GM12873 (cell line): ENCODE results near the gene PLSCR1.

ENCODE experiments used
- TF ChIP-seq, protein P1 (sequence below): IDR thresholded peaks from 2 replicates; pipeline ENCODE4 v1.5.1; 2012; ENCODE audit warnings: low read depth, mild to moderate bottlenecking, moderate library complexity, low read length, control low read depth; ENCODE audit not compliant: insufficient read depth; ENCODE audit errors: missing control alignments

PLSCR1 gene

DNA sequence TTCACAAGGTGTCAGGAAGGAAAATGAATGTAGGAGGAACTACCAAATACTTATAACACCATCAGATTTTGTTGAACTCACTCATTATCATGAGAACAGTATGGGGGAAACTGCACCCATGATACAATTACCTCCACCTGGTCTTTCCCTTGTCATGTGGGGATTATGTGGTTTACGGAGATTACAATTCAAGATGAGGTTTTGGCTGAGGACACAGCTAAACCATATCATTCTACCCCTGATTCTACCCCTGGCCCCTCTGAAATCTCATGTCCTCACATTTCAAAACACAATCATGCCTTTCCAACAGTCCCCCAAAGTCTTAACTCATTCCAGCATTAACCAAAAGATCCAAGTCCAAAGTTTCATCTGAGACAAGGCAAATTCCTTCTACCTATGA is 17.1 kb upstream of the PLSCR1 start:
- TF ChIP-seq, protein P1, sequence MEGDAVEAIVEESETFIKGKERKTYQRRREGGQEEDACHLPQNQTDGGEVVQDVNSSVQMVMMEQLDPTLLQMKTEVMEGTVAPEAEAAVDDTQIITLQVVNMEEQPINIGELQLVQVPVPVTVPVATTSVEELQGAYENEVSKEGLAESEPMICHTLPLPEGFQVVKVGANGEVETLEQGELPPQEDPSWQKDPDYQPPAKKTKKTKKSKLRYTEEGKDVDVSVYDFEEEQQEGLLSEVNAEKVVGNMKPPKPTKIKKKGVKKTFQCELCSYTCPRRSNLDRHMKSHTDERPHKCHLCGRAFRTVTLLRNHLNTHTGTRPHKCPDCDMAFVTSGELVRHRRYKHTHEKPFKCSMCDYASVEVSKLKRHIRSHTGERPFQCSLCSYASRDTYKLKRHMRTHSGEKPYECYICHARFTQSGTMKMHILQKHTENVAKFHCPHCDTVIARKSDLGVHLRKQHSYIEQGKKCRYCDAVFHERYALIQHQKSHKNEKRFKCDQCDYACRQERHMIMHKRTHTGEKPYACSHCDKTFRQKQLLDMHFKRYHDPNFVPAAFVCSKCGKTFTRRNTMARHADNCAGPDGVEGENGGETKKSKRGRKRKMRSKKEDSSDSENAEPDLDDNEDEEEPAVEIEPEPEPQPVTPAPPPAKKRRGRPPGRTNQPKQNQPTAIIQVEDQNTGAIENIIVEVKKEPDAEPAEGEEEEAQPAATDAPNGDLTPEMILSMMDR: no peak

DNA sequence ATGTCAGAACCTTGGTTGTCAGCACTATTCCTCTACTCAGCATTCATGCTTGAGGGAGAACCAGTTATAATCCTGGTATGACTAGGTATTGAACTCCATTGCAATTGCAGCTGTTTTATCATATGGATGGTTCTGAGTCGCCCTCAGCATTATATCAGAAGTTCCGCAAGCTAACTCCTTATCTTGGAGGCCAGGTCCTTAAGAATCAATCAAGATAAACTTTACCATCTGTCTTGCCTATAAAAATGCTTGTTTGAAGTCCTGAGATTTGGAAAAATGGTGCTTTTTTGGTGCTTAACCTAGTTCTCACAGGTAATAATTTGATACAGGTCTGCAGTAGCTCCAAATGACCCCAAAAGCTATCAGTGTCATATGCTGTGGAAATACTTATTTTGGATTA is 16.3 kb upstream of the PLSCR1 start:
- TF ChIP-seq, protein P1: no peak

DNA sequence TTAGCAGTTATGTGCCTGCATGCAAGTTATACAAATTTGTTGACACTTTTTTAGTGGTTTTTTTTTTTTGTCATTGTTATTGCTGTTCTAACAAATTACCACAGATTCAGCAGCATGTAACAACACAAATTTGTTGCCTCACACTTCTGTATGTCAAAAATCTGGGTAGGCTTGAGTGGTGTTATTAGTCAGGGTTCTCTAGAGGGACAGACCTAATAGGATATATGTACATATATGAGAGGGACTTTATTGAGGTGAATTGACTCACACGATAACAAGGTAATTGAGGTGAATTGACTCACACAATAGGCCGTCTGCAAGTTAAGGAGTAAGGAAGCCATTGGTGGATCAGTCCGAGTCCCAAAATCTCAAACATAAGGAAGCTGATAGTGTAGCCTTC is 15.0 kb upstream of the PLSCR1 start:
- TF ChIP-seq, protein P1: no peak

DNA sequence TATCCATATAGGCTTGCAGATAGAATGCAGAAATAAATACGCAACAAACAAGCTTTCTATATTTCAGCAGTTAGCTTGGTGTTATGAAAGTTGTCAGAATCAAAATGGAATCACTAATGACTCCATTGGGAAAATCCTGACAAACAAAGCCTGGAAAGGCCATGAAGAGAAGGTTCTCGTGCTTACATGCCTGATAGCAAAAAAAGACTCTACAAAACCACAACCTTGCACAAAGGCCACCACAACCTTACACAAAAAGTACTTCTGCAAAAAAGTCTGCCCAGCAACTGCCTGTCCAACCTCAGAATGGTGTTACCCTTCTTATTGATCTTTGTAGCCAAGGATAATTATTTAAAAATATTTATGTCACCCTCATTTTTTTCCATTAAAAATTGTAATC is 14.4 kb upstream of the PLSCR1 start:
- TF ChIP-seq, protein P1: no peak

DNA sequence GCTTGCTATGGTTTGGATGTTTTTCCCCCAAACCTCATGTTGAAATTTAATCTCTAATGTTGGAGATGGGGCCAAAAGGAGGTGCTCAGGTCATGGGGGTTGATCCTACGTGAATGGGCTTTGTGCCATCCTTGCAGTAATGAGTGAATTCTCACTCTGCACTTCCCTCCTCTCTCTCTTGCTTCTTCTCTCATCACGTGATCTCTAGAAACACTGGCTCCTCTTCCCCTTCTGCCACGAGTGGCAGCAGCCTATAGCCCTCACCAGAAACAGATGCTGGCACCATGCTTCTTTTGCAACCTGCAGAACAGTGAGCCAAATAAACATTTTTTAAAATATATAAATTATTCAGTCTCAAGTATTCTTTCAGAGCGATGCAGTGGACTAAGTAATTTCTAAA is 13.3 kb upstream of the PLSCR1 start:
- TF ChIP-seq, protein P1: no peak

DNA sequence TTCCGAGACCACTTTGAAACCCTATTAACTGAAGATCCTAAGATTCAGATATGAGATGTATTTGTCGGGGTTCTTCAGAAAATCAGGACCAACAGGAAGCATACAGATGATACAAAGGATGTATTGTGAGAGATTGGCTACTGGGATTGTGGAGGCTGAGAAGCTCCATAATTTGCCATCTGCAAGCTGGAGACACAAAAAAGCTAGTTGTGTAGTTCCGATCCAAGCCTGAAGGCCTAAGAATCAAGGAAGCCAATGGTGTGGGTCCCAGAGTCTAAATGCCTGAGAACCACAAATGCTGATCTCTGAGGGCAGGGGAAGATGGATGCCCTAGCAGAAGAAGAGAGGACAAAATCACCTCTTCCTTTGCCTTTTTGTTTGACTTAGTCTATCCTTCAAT is 10.9 kb upstream of the PLSCR1 start:
- TF ChIP-seq, protein P1: no peak

DNA sequence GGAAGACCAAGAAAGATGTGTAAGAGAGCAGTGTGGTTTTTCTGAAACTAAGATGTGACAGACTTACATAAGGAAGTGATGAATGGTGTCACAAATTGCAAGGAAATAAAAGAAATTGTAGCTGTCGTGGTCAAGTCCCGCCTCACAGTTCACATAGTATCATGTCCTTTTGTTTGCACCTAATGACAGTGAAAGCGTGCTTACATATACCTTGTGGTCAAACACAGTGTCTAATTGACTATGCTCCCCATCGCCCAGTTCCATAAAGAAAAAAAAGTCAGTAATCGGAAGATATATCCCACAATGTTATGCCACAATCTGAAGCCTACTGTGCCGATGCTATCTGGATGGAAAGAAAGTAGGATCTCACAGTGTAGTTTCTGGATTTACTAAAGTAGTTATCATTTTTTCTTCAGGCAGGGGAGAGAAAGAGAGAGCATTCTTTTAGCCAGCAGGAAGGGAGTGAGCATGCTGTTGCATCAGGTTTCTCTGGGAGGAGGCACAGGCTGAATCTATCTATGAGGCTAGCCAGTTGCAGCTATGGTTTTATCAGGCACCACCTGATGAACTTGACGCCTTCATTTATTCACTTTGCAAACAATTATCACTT is 9.8 kb upstream of the PLSCR1 start:
- TF ChIP-seq, protein P1: no peak
